Brain pericyte (primary cell): ENCODE data around the gene CD96.

Experiments
- DNase-seq: peaks from one replicate; pipeline ENCODE4 v3.0.0-alpha.2; 2012; ENCODE audit warnings: low read depth, low spot score

CD96 gene

GRCh38 chr3:111675846-111676210 is 133.8 kb downstream of the CD96 start:
- no peak for DNase-seq

DNA sequence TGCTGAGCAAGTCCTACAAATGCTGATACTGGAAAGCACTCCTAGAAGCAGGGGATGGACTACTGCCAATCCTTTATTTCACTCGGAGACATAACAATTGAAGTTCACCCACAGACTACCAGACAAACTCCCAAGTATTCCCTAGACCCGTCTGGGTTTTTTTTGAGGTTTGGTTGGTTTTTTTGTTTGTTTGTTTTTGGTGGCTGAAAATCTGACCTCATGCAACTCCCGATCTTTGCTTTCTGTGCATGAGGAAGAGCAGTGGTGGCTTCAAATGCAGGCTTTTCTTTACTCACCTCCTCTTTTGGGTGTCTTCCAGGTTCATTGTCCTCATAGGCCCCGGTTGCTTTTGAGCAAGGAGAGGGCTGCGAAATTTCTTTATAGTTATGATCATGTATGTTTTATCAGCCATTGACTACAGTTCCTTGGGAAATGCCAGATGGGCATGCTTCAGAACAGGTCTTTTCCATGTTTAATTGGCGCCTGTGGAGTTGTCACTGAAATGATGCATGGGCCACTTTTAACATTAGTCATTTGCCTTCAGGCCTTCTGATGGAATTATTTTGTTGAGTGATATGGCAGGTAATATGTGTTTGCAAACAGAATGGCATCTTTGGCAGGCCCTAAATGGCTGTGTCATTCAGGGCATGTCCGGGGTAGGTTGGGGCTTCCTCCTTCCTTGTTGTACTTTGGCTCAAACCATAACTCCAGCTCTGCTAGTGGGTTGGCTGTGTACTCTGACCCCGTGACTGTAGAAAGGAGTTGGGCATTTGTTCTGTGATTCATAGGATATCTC is 134.4 kb downstream of the CD96 start:
- DNase-seq, result no peak

DNA sequence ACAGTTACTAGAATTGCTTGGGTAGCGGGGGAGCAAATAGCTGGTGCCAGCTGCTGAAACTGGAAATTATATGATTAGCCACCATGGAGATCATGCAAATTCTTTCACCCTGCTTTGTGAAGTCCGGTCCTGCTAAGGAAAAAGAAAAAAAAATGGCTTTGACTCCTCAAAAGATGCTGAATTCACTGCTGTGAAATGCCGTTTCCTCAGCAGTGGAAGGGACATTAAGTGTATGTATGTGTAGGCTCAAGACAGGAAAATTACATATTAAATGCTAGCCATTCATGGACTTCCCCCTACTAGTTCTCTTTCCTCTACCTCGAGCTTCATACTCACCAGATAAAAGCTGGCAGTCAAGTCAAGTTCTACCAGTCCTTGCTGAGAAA is 135.0 kb downstream of the CD96 start:
- no peak for DNase-seq

DNA sequence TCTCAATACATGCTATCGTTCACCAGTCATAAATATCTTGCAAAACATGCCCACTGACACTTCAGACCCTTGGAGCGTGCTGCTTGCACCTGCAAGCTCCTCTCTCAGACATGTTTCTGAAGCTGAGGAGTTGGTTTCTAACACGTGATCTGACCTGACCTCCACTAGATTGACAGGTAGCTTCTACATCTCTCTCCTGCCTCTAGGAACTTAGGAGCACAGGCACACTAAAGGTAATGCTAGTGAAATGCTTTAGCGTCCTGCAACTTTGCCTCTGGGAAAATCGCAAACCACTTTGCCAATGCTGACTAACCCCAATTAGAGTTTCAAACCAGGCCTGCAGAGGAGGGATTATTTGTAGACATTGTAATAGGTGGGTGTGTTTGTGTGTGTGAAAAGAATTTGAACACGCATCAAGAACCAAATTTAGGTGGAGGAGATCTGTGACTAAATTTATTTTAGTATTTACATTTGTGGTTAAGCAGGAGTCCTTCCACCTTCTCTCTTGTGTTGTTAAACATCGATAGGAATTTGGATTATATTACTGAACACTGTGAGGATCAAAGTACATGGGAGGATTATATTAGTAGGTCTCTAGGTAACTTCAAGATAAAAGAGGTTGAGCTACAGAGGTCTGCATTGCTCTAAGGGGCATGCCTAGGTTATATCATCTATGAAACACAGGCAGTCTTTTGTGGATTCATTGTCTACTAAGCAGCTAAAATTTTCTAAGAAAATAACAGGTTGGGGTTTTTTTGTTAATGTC is 139.8 kb downstream of the CD96 start:
- DNase-seq, result no peak

- no peak for DNase-seq
Observed at GRCh38 chr3:111684640-111685039, 142.6 kb downstream of the CD96 start.

- DNase-seq, result no peak
Observed at GRCh38 chr3:111688190-111688800, 146.3 kb downstream of the CD96 start.

DNA sequence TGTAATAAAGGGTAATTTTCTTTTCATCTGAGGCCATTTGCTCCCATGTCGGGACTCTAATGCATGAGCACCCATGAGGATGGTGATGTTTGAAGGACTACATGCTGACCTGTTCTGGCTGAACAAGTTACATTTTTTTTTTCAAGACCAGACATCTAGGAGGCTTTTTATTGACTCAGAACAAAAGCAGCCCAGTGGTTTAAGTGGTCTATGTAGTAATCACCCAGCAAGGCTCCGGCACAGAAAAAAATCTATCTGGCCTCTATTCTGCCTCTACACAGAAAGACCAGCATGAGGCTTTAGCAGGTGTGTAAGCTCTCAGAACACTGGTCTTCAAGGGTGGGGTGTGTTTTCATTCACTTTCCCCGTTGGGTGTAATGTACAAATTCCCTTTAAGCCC is 148.2 kb downstream of the CD96 start:
- DNase-seq, result no peak

GRCh38 chr3:111691293-111691909 is 149.4 kb downstream of the CD96 start:
- DNase-seq, result no peak

GRCh38 chr3:111692593-111693552 is 150.9 kb downstream of the CD96 start:
- no peak for DNase-seq

DNA sequence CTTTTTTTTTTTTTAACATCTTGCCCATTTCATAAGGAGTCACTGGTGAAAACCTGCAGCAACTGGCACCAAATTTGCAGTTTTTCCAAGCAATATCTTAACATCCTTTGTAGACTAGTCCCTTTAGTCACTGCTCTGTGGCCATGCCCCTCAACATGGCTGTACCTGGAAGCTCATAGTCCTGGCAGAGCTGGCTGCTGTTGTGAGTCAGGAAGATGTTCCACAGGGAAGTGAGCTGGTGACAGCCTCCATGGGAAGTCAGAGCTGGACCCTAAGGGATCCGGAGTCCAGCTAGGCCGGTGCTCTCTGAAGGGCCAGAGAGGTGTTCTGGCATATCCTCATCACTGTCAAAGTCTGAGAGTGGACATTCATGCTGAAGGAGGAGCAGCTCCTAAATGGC is 152.5 kb downstream of the CD96 start:
- no peak for DNase-seq

DNA sequence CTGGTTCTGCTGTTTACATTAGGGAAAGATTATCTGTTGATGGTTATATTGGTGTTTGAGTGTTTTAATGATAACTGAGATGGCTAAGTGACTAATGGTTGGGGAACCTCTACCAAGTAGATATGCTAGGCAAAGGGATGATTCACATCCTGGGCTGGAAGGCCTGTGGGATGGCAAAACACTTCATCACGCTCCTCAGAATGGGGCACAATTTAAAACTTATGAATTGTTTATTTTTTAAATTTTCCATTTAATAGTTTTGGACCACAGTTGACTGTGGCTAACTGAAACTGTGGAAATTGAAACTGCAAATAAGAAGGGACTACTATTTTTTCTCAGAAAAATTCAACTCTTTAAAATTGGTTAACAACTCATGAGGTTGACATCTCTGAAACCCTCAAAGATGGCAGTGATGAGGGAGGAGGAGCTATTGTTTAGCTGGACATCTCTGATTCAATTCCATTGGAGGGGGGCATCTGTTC is 153.7 kb downstream of the CD96 start:
- no peak for DNase-seq

GRCh38 chr3:111700054-111700453 is 158.1 kb downstream of the CD96 start:
- no peak for DNase-seq

GRCh38 chr3:111701292-111701906 is 159.4 kb downstream of the CD96 start:
- no peak for DNase-seq
